Upper lobe of left lung (tissue), 6 donors: ENCODE data around the gene OAS1. TPM values are rescaled to one million over a fixed set of nuclear protein-coding genes. Genes with fewer than 3 reads are reported as not detected.

ENCODE experiments used
- ATAC-seq, 2 donors: fragments of 200-7000 bp; cut with Tn5 transposase; one replicate each; pipeline ENCODE4 v1.9.1; 2022; ENCODE audit warnings: mild to moderate bottlenecking in 2 of 2, moderate library complexity in 2 of 2; ENCODE audit not compliant: low FRiP score in 2 of 2
- DNase-seq, 2 donors: peaks; one replicate each; pipeline ENCODE4 v3.0.0-alpha.2; 2019 to 2020
- H3K27ac ChIP-seq, 4 donors: fragments of 200-600 bp; sonication (generic); one replicate each; pipeline ENCODE4 v1.5.1; 2016 to 2019
- H3K27me3 ChIP-seq, 4 donors: fragments of 200-600 bp; sonication (generic); one replicate each; pipeline ENCODE4 v1.5.1; 2017 to 2019
- H3K36me3 ChIP-seq, 4 donors: fragments of 200-600 bp; sonication (generic); one replicate each; pipeline ENCODE4 v1.5.1; 2016 to 2019
- H3K4me1 ChIP-seq, 4 donors: fragments of 200-600 bp; sonication (generic); one replicate each; pipeline ENCODE4 v1.5.1; 2018 to 2019
- H3K4me3 ChIP-seq, 4 donors: fragments of 200-600 bp; sonication (generic); one replicate each; pipeline ENCODE4 v1.5.1; 2017 to 2019; ENCODE audit warnings: mild to moderate bottlenecking in 2 of 4, moderate library complexity in 1 of 4
- H3K9me3 ChIP-seq, 4 donors: fragments of 200-600 bp; sonication (generic); one replicate each; pipeline ENCODE4 v1.5.1; 2018 to 2019
- EP300 ChIP-seq, 4 donors: sonication (generic); formaldehyde crosslinking; IDR thresholded peaks; one replicate each; pipeline ENCODE4 v1.5.1; 2017; ENCODE audit warnings: antibody characterized with exemption in 4 of 4, control low read depth in 2 of 4
- POLR2A ChIP-seq, 4 donors: fragments of 450-650 bp; IDR thresholded peaks; one replicate each; pipeline ENCODE4 v1.5.1; 2016 to 2017; ENCODE audit warnings: antibody characterized with exemption in 4 of 4, mild to moderate bottlenecking in 2 of 4
- POLR2AphosphoS5 ChIP-seq, 2 donors: sonication (generic); formaldehyde crosslinking; IDR thresholded peaks; one replicate each; pipeline ENCODE4 v1.5.1; 2017; ENCODE audit warnings: antibody characterized with exemption in 2 of 2
- WGBS, 2 donors: methylation state at CpG; one replicate each; pipeline ENCODE4 v1.1.5; 2017 to 2018; 5-methylcytosine and 5-hydroxymethylcytosine counted together
- total RNA-seq, 6 donors: library from RNA; depleted of rRNA in 4 of 6; stranded (reverse); fragments of >200 nt in 4 of 6; gene quantifications; one replicate each; pipeline versions ENCODE4 v1.1.0 to v1.2.1, GENCODE V29; 2016 to 2021
- TF ChIP-seq, protein P1 (sequence below), 6 experiments: fragments of 450-650 bp in 4 of 6; fragments of 200-600 bp in 2 of 6; sonication (generic) in 2 of 6; IDR thresholded peaks; one replicate each; pipeline ENCODE4 v1.5.1; 2016 to 2019; ENCODE audit warnings: antibody characterized with exemption in 6 of 6
- donor health status: DM: no; HTN: no; CAD: no; lungs with moderate emphysema.
- donor health status: DM: no; HTN: yes; CAD: no; lungs with severe emphysema.

OAS1 gene
- total RNA-seq, 6 donors from 2014 or later, result 20.1 to 70.6 (median 44.0) TPM

GRCh38 chr12:112898380-112898779, 8.4 kb upstream of the OAS1 start:
- Histone ChIP-seq H3K4me3 (no peak overlapping the region), H3K27me3 (no peaks in the 10 kb centered on the region), H3K27ac (no peak overlapping the region), H3K4me1 (no peaks in the 10 kb centered on the region), H3K9me3 (no peaks in the 10 kb centered on the region), H3K36me3 (no peaks in the 10 kb centered on the region)
- WGBS, 2 donors, result 89% methylated on average over 6 of the region's 6 CpGs
- peak in 1 of 2 donors; percentile 8 for DNase-seq
- ATAC-seq, result no peak
- TF ChIP-seq EP300 (IDR thresholded peaks at IDR 0.05), result no peak
- TF ChIP-seq POLR2A (IDR thresholded peaks at IDR 0.05), result no peak
- no peak for TF ChIP-seq POLR2AphosphoS5 (IDR thresholded peaks at IDR 0.05)
- TF ChIP-seq, protein P1, sequence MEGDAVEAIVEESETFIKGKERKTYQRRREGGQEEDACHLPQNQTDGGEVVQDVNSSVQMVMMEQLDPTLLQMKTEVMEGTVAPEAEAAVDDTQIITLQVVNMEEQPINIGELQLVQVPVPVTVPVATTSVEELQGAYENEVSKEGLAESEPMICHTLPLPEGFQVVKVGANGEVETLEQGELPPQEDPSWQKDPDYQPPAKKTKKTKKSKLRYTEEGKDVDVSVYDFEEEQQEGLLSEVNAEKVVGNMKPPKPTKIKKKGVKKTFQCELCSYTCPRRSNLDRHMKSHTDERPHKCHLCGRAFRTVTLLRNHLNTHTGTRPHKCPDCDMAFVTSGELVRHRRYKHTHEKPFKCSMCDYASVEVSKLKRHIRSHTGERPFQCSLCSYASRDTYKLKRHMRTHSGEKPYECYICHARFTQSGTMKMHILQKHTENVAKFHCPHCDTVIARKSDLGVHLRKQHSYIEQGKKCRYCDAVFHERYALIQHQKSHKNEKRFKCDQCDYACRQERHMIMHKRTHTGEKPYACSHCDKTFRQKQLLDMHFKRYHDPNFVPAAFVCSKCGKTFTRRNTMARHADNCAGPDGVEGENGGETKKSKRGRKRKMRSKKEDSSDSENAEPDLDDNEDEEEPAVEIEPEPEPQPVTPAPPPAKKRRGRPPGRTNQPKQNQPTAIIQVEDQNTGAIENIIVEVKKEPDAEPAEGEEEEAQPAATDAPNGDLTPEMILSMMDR (IDR thresholded peaks at IDR 0.05), result no peak

DNA sequence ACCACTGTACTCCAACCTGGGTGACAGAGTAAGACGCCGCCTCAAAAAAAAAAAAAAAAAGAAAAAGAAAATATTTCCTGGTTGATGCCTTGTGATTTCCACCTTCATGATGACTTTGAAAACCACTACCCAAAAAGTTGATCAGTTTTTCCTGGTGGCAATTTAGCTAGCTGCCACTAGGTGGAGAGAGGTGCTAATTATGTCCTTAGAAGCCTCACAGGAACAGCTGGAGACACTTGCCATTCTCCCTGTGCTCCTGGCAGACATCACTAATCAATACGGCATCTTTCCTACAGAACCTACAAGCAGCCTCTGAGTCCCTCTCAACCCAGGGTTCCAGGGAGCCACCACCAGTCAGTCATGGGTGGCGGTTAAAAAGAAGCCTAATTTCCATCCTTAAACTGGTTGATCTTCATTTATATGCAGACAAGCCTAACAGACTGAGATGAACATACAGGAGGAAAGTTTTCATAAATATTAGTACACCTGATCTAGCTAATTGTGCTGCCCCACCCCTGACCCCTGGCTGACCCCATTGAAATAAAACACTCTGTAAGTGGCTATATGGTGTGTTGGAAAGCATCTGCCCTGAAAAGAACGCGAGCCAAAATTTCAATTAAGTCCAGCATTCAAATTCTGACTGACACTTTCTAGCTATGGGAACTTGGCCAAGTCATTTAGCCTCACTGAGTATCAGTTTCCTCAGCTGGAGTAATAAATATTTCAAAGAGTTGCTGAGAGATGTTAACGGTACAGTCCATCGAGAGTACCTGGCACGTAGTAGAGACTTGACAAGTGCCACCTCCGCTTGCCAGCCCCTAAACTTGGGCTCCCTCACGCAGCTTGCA, 6.2 kb upstream of the OAS1 start:
- Histone ChIP-seq H3K4me3 (no peak overlapping the region), H3K27me3 (no peaks in the 10 kb centered on the region), H3K27ac (no peak overlapping the region), H3K4me1 (peaks cover 2 to 12% (median 8%) of the 10 kb centered on the region in 4 donors), H3K36me3 (no peaks in the 10 kb centered on the region), H3K9me3 (no peaks in the 10 kb centered on the region)
- ATAC-seq (peak; percentile 45 to 76), DNase-seq (peak in 1 of 2 donors; percentile 28)
- TF ChIP-seq POLR2A (IDR thresholded peaks at IDR 0.05) (no peak), POLR2AphosphoS5 (IDR thresholded peaks at IDR 0.05) (no peak), EP300 (IDR thresholded peaks at IDR 0.05) (no peak)
- TF ChIP-seq, protein P1 (IDR thresholded peaks at IDR 0.05), result peak; percentile 53 to 74 (median 64)
- WGBS, 2 donors, result 82 to 87% methylated on average over 11 of the region's 11 CpGs

- 92 to 100% methylated on average over 2 of the region's 2 CpGs for WGBS, 2 donors
- Histone ChIP-seq H3K9me3 (no peaks in the 10 kb centered on the region), H3K27ac (no peak overlapping the region), H3K36me3 (no peaks in the 10 kb centered on the region), H3K4me1 (peaks cover 9 to 20% (median 13%) of the 10 kb centered on the region in 4 donors), H3K4me3 (no peak overlapping the region), H3K27me3 (no peaks in the 10 kb centered on the region)
- no peak for ATAC-seq
- TF ChIP-seq POLR2AphosphoS5 (IDR thresholded peaks at IDR 0.05) (no peak), POLR2A (IDR thresholded peaks at IDR 0.05) (no peak), EP300 (IDR thresholded peaks at IDR 0.05) (no peak)
- TF ChIP-seq, protein P1 (IDR thresholded peaks at IDR 0.05), result no peak
- no peak for DNase-seq
Observed at GRCh38 chr12:112901271-112901670, 5.5 kb upstream of the OAS1 start.

DNA sequence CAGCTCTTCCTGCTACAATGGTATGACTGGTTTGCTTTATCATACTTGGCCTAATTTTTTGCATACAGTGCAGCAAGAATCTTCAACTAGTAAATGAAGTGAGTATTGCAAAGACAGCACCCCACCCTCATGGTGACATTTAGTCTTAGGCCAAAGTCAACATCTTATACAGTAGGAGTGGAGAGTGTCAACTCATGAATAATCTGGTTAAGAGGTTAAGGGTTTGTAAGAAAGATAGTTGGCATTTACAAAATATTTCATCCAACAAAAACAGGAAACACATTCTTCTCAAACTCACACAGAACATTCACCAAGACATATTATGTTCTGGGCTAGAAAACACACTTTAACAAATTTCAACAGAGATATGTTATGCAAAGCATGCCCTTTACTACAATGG, 2.2 kb upstream of the OAS1 start:
- ATAC-seq (no peak), DNase-seq (no peak)
- TF ChIP-seq POLR2A (IDR thresholded peaks at IDR 0.05) (no peak), POLR2AphosphoS5 (IDR thresholded peaks at IDR 0.05) (no peak), EP300 (IDR thresholded peaks at IDR 0.05) (no peak)
- TF ChIP-seq, protein P1 (IDR thresholded peaks at IDR 0.05), result no peak
- no peaks in the 10 kb centered on the region for H3K36me3 ChIP-seq
- H3K4me1 ChIP-seq, result peaks cover 28 to 42% (median 30%) of the 10 kb centered on the region in 4 donors
- H3K27me3 ChIP-seq, result no peaks in the 10 kb centered on the region
- H3K27ac ChIP-seq, result no peak overlapping the region
- no peaks in the 10 kb centered on the region for H3K9me3 ChIP-seq
- no peak overlapping the region for H3K4me3 ChIP-seq
